KOPT-K1 (cell line): ENCODE data around the gene CORO6.

Source experiments
- H3K27ac ChIP-seq: fragments of 200-600 bp; sonication (generic); 2 replicates; pipeline ENCODE4 v1.5.1; 2016; ENCODE audit warnings: antibody characterized with exemption, mild to moderate bottlenecking, low read depth, low read length; ENCODE audit not compliant: poor library complexity, severe bottlenecking
- H3K36me3 ChIP-seq: fragments of 200-600 bp; sonication (generic); 2 replicates; pipeline ENCODE4 v1.5.1; 2017; ENCODE audit warnings: antibody characterized with exemption, mild to moderate bottlenecking, low read length, moderate library complexity; ENCODE audit not compliant: insufficient read depth
- H3K9me3 ChIP-seq: fragments of 200-600 bp; sonication (generic); 2 replicates; pipeline ENCODE4 v1.5.1; 2017; ENCODE audit warnings: antibody characterized with exemption, low read length, mild to moderate bottlenecking; ENCODE audit not compliant: insufficient read depth, poor library complexity, severe bottlenecking

The CORO6 gene

GRCh38 chr17:29583324-29584248 is 39.1 kb downstream of the CORO6 start:
- Histone ChIP-seq H3K36me3 (peaks cover 53% of the 10 kb centered on the region), H3K27ac (no peak overlapping the region)

GRCh38 chr17:29582772-29583171 is 39.9 kb downstream of the CORO6 start:
- Histone ChIP-seq H3K36me3 (peaks cover 61% of the 10 kb centered on the region), H3K27ac (no peak overlapping the region), H3K9me3 (no peaks in the 10 kb centered on the region)

More at GRCh38 chr17:29583324-29584248, 39.1 kb downstream of the CORO6 start:
- H3K9me3 ChIP-seq, result no peaks in the 10 kb centered on the region

- peaks cover 66% of the 10 kb centered on the region for H3K36me3 ChIP-seq
- H3K27ac ChIP-seq, result no peak overlapping the region
- H3K9me3 ChIP-seq, result no peaks in the 10 kb centered on the region
These were observed 40.4 kb downstream of the CORO6 start for GRCh38 chr17:29582254-29582765.

GRCh38 chr17:29581583-29582253 is 41.0 kb downstream of the CORO6 start:
- Histone ChIP-seq H3K27ac (no peak overlapping the region), H3K9me3 (no peaks in the 10 kb centered on the region), H3K36me3 (peaks cover 72% of the 10 kb centered on the region)

GRCh38 chr17:29579866-29580771 is 42.6 kb downstream of the CORO6 start:
- Histone ChIP-seq H3K9me3 (no peaks in the 10 kb centered on the region), H3K36me3 (peaks cover 88% of the 10 kb centered on the region), H3K27ac (no peak overlapping the region)

- Histone ChIP-seq H3K27ac (no peak overlapping the region), H3K9me3 (no peaks in the 10 kb centered on the region), H3K36me3 (peaks cover 99% of the 10 kb centered on the region)
These were observed 43.9 kb downstream of the CORO6 start for GRCh38 chr17:29578626-29579485.

GRCh38 chr17:29577385-29578211 is 45.1 kb downstream of the CORO6 start:
- Histone ChIP-seq H3K9me3 (no peaks in the 10 kb centered on the region), H3K36me3 (peaks cover 97% of the 10 kb centered on the region), H3K27ac (no peak overlapping the region)

- Histone ChIP-seq H3K27ac (no peak overlapping the region), H3K9me3 (no peaks in the 10 kb centered on the region), H3K36me3 (peaks cover 91% of the 10 kb centered on the region)
These were observed 45.7 kb downstream of the CORO6 start for GRCh38 chr17:29577001-29577370.

- peaks cover 91% of the 10 kb centered on the region for H3K36me3 ChIP-seq
- H3K9me3 ChIP-seq, result no peaks in the 10 kb centered on the region
- no peak overlapping the region for H3K27ac ChIP-seq
These were observed 46.3 kb downstream of the CORO6 start for GRCh38 chr17:29576214-29577000.

GRCh38 chr17:29575511-29576213 is 47.0 kb downstream of the CORO6 start:
- Histone ChIP-seq H3K36me3 (peaks cover 90% of the 10 kb centered on the region), H3K9me3 (no peaks in the 10 kb centered on the region), H3K27ac (no peak overlapping the region)

- no peak overlapping the region for H3K27ac ChIP-seq
- peaks cover 83% of the 10 kb centered on the region for H3K36me3 ChIP-seq
- H3K9me3 ChIP-seq, result no peaks in the 10 kb centered on the region
These were observed 47.8 kb downstream of the CORO6 start for GRCh38 chr17:29574732-29575510.
